ENCODE measurements around the gene CYLD. TPM values are rescaled to one million over a fixed set of nuclear protein-coding genes. Genes with fewer than 3 reads are reported as not detected.

The CYLD gene
- polyA plus RNA-seq, 1 donor from 2014 or later: 27.6 TPM

- H3F3A ChIP-seq (ENCODE audit: insufficient read depth, low read length, poor library complexity, severe bottlenecking): no peaks in the 10 kb centered on the region
- no peaks in the 10 kb centered on the region for H3K79me2 ChIP-seq (replicated peaks; ENCODE audit: insufficient read depth, low read length)
- H2AFZ ChIP-seq (ENCODE audit: low read depth, low read length): no peak overlapping the region
- no peak overlapping the region for H3K4me3 ChIP-seq (ENCODE audit: low read length)
- no peaks in the 10 kb centered on the region for H4K20me1 ChIP-seq (ENCODE audit: insufficient read depth)
- no peak overlapping the region for H3K4me2 ChIP-seq (ENCODE audit: low read length)
- H3K9me2 ChIP-seq (ENCODE audit: insufficient read depth, low read length): no peaks in the 10 kb centered on the region
- H3K36me3 ChIP-seq (ENCODE audit: insufficient read depth, low read length): peaks cover 4% of the 10 kb centered on the region
- no peaks in the 10 kb centered on the region for H3K9me3 ChIP-seq (ENCODE audit: low read length)
- no peak overlapping the region for H3K9ac ChIP-seq (ENCODE audit: low read length)
- H3K27me3 ChIP-seq (ENCODE audit: insufficient read depth, low read depth, low read length): no peaks in the 10 kb centered on the region
- H3K27ac ChIP-seq (ENCODE audit: low read length): no peak overlapping the region
- TF ChIP-seq RAD21 (conservative IDR thresholded peaks at IDR 0.05) (no peak), CTCF (IDR thresholded peaks at IDR 0.05; ENCODE audit: poor library complexity, severe bottlenecking) (no peak), EZH2 (IDR thresholded peaks at IDR 0.05; ENCODE audit: borderline replicate concordance, insufficient read depth, low read length, poor library complexity, severe bottlenecking) (no peak), EP300 (conservative IDR thresholded peaks at IDR 0.05; ENCODE audit: poor library complexity, severe bottlenecking) (no peak), MXI1 (conservative IDR thresholded peaks at IDR 0.05; ENCODE audit: poor library complexity, severe bottlenecking) (no peak)
Measured at GRCh38 chr16:50801036-50801435, 59.1 kb downstream of the CYLD start.

- H3K4me3 ChIP-seq (ENCODE audit: low read length): no peak overlapping the region
- H3K9me2 ChIP-seq (ENCODE audit: insufficient read depth, low read length): no peaks in the 10 kb centered on the region
- no peaks in the 10 kb centered on the region for H3K9me3 ChIP-seq (ENCODE audit: low read length)
- H3K27me3 ChIP-seq (ENCODE audit: insufficient read depth, low read depth, low read length): no peaks in the 10 kb centered on the region
- H3K9ac ChIP-seq (ENCODE audit: low read length): no peak overlapping the region
- peaks cover 4% of the 10 kb centered on the region for H3K36me3 ChIP-seq (ENCODE audit: insufficient read depth, low read length)
- no peak overlapping the region for H3K27ac ChIP-seq (ENCODE audit: low read length)
- H2AFZ ChIP-seq (ENCODE audit: low read depth, low read length): no peak overlapping the region
- no peaks in the 10 kb centered on the region for H3F3A ChIP-seq (ENCODE audit: insufficient read depth, low read length, poor library complexity, severe bottlenecking)
- H4K20me1 ChIP-seq (ENCODE audit: insufficient read depth): no peaks in the 10 kb centered on the region
- H3K4me2 ChIP-seq (ENCODE audit: low read length): no peak overlapping the region
- H3K79me2 ChIP-seq (replicated peaks; ENCODE audit: insufficient read depth, low read length): no peaks in the 10 kb centered on the region
- TF ChIP-seq MXI1 (conservative IDR thresholded peaks at IDR 0.05; ENCODE audit: poor library complexity, severe bottlenecking): no peak
- no peak for TF ChIP-seq SMC3 (conservative IDR thresholded peaks at IDR 0.05; ENCODE audit: poor library complexity)
- no peak for TF ChIP-seq REST (IDR thresholded peaks at IDR 0.05; ENCODE audit: borderline replicate concordance)
- TF ChIP-seq POLR2AphosphoS5 (IDR thresholded peaks at IDR 0.05): no peak
- TF ChIP-seq RAD21 (conservative IDR thresholded peaks at IDR 0.05): no peak
- no peak for TF ChIP-seq CTCF (IDR thresholded peaks at IDR 0.05; ENCODE audit: poor library complexity, severe bottlenecking)
- no peak for TF ChIP-seq EZH2 (IDR thresholded peaks at IDR 0.05; ENCODE audit: borderline replicate concordance, insufficient read depth, low read length, poor library complexity, severe bottlenecking)
- TF ChIP-seq TAF1 (IDR thresholded peaks at IDR 0.05; ENCODE audit: low read depth): no peak
- no peak for TF ChIP-seq EP300 (conservative IDR thresholded peaks at IDR 0.05; ENCODE audit: poor library complexity, severe bottlenecking)
Measured at GRCh38 chr16:50802000-50802399, 60.1 kb downstream of the CYLD start.

Data from neural cell (in vitro differentiated cells).